Mesenchymal stem cell (in vitro differentiated cells and primary cell): Measurements from ENCODE around the gene ELAPOR1.
A peak's percentile ranks its signal among the peaks of the same experiment; 100 is the strongest.

ENCODE experiments used
- DNase-seq: peaks from one replicate; pipeline ENCODE4 v3.0.0-alpha.2; 2013
- H2AFZ ChIP-seq: one replicate; pipeline ENCODE4 v1.6.1; 2013; ENCODE audit warnings: low read depth, mild to moderate bottlenecking, control low read depth, inconsistent platforms, low read length, moderate library complexity
- H2AK5ac ChIP-seq: 2 replicates; pipeline ENCODE4 v1.6.1; 2013; ENCODE audit warnings: low read length, moderate library complexity, mild to moderate bottlenecking, inconsistent platforms; ENCODE audit not compliant: severe bottlenecking
- H2BK120ac ChIP-seq: one replicate; pipeline ENCODE4 v1.6.1; 2013; ENCODE audit warnings: low read depth, mild to moderate bottlenecking, inconsistent platforms, low read length, moderate library complexity
- H2BK12ac ChIP-seq, 2 experiments: one replicate each; pipeline ENCODE4 v1.6.1; 2013; ENCODE audit warnings: inconsistent platforms in 2 of 2, low read length in 2 of 2, mild to moderate bottlenecking in 2 of 2, moderate library complexity in 2 of 2, control low read depth in 1 of 2
- H2BK15ac ChIP-seq: one replicate; pipeline ENCODE4 v1.6.1; 2013; ENCODE audit warnings: mild to moderate bottlenecking, low read depth, inconsistent platforms; ENCODE audit not compliant: poor library complexity, severe bottlenecking
- H2BK5ac ChIP-seq: 2 replicates; pipeline ENCODE4 v1.6.1; 2013; ENCODE audit warnings: low read depth, mild to moderate bottlenecking, low read length, control low read depth, inconsistent platforms; ENCODE audit not compliant: poor library complexity, severe bottlenecking
- H3K14ac ChIP-seq, 2 experiments: one replicate each; pipeline ENCODE4 v1.6.1; 2013; ENCODE audit warnings: inconsistent platforms in 2 of 2, low read length in 2 of 2, control low read depth in 1 of 2, mild to moderate bottlenecking in 1 of 2, moderate library complexity in 1 of 2
- H3K18ac ChIP-seq, 2 experiments: one replicate each; pipeline ENCODE4 v1.6.1; 2013; ENCODE audit warnings: inconsistent platforms in 2 of 2, low read length in 2 of 2, control low read depth in 1 of 2, low read depth in 1 of 2, mild to moderate bottlenecking in 1 of 2
- H3K23ac ChIP-seq, 2 experiments: one replicate each; pipeline ENCODE4 v1.6.1; 2013; ENCODE audit warnings: inconsistent platforms in 2 of 2, low read length in 2 of 2, mild to moderate bottlenecking in 2 of 2, moderate library complexity in 2 of 2, control low read depth in 1 of 2
- H3K27ac ChIP-seq: 2 replicates; pipeline ENCODE4 v1.5.1; 2013; ENCODE audit warnings: mild to moderate bottlenecking, moderate library complexity, low read length, control low read depth, inconsistent platforms; ENCODE audit not compliant: poor library complexity, severe bottlenecking
- H3K27me3 ChIP-seq, 2 experiments: 2 replicates each; pipeline versions ENCODE4 v1.6.1 to v1.7.0; 2013; ENCODE audit warnings: low read length in 2 of 2, mild to moderate bottlenecking in 2 of 2, moderate library complexity in 2 of 2, control low read depth in 1 of 2, inconsistent platforms in 1 of 2; ENCODE audit not compliant: control insufficient read depth in 1 of 2, insufficient read depth in 1 of 2
- H3K36me3 ChIP-seq, 2 experiments: 2 replicates each; pipeline versions ENCODE4 v1.6.1 to v1.7.0; 2013; ENCODE audit warnings: low read length in 2 of 2, control low read depth in 1 of 2, inconsistent platforms in 1 of 2, low read depth in 1 of 2, mild to moderate bottlenecking in 1 of 2; ENCODE audit not compliant: insufficient read depth in 2 of 2, control insufficient read depth in 1 of 2
- H3K4ac ChIP-seq, 2 experiments: one replicate each; pipeline ENCODE4 v1.6.1; 2013; ENCODE audit warnings: inconsistent platforms in 2 of 2, low read length in 2 of 2, mild to moderate bottlenecking in 2 of 2, moderate library complexity in 2 of 2, control low read depth in 1 of 2, low read depth in 1 of 2
- H3K4me1 ChIP-seq: 2 replicates; pipeline ENCODE4 v1.6.1; 2013; ENCODE audit warnings: low read depth, low read length, control low read depth; ENCODE audit not compliant: control insufficient read depth, insufficient read depth
- H3K4me2 ChIP-seq: 2 replicates; pipeline ENCODE4 v1.6.1; 2013; ENCODE audit warnings: low read length, mild to moderate bottlenecking, inconsistent platforms; ENCODE audit not compliant: poor library complexity, severe bottlenecking
- H3K4me3 ChIP-seq, 2 experiments: 2 replicates each; pipeline versions ENCODE4 v1.5.1 to v1.7.0; 2013; ENCODE audit warnings: low read length in 2 of 2, mild to moderate bottlenecking in 2 of 2, control low read depth in 1 of 2, low read depth in 1 of 2; ENCODE audit not compliant: insufficient read depth in 1 of 2
- H3K79me1 ChIP-seq: replicated peaks from 2 replicates; pipeline ENCODE4 v1.6.1; 2013; ENCODE audit warnings: mild to moderate bottlenecking, control low read depth, low read length, inconsistent platforms; ENCODE audit not compliant: poor library complexity, severe bottlenecking
- H3K9ac ChIP-seq: 2 replicates; pipeline ENCODE4 v1.7.0; 2013; ENCODE audit warnings: mild to moderate bottlenecking, low read length, moderate library complexity
- H3K9me3 ChIP-seq: 2 replicates; pipeline ENCODE4 v1.7.0; 2013; ENCODE audit warnings: mild to moderate bottlenecking, low read length; ENCODE audit not compliant: control insufficient read depth
- H4K8ac ChIP-seq: one replicate; pipeline ENCODE4 v1.6.1; 2013; ENCODE audit warnings: inconsistent platforms, mild to moderate bottlenecking, low read length, moderate library complexity
- H4K91ac ChIP-seq: one replicate; pipeline ENCODE4 v1.6.1; 2013; ENCODE audit warnings: mild to moderate bottlenecking, low read length, inconsistent platforms
- WGBS: methylation state at CpG from one replicate; pipeline ENCODE4 v1.1.7; 2013; ENCODE audit warnings: mixed read lengths; 5-methylcytosine and 5-hydroxymethylcytosine counted together

The ELAPOR1 gene

DNA sequence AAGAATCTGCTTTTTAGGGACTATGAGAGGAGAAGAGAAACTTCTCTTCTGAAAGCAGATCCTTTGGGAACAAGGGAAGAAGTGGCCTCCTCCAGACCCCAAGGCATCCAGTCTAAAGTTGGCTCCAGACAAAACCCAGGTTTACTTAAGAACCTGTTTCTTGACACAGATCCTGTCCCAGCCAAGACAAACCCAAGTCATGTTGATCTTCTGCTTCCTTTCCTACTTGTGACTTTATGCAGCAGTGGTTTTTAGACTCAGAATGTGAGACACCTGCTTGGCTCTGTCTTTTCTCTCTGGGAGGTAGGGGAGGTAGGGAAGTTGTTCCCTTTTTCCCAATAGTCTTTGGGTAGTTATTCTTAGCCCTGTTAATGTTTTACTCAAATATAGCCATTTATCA is 38.3 kb downstream of the ELAPOR1 start:
- peak overlapping the region in 1 of 2 experiments; percentile 42 for H2BK12ac ChIP-seq
- H4K91ac ChIP-seq = no peak overlapping the region
- H3K27me3 ChIP-seq = no peaks in the 10 kb centered on the region
- H2BK120ac ChIP-seq = no peak overlapping the region
- H2BK15ac ChIP-seq = no peak overlapping the region
- H3K9me3 ChIP-seq = no peaks in the 10 kb centered on the region
- H3K14ac ChIP-seq = no peak overlapping the region
- H4K8ac ChIP-seq = no peak overlapping the region
- no peak overlapping the region for H3K18ac ChIP-seq
- peak overlapping the region; percentile 44 for H2AK5ac ChIP-seq
- no peak overlapping the region for H3K4me2 ChIP-seq
- no peak overlapping the region for H2BK5ac ChIP-seq
- no peak overlapping the region for H2AFZ ChIP-seq
- peak overlapping the region; percentile 15 for H3K27ac ChIP-seq
- peaks cover 17% of the 10 kb centered on the region for H3K4me1 ChIP-seq
- no peak overlapping the region for H3K4me3 ChIP-seq
- H3K79me1 ChIP-seq = no peaks in the 10 kb centered on the region
- H3K9ac ChIP-seq = no peak overlapping the region
- DNase-seq = no peak
- peak overlapping the region in 1 of 2 experiments; percentile 57 for H3K4ac ChIP-seq
- H3K23ac ChIP-seq = no peak overlapping the region
- no peaks in the 10 kb centered on the region for H3K36me3 ChIP-seq

DNA sequence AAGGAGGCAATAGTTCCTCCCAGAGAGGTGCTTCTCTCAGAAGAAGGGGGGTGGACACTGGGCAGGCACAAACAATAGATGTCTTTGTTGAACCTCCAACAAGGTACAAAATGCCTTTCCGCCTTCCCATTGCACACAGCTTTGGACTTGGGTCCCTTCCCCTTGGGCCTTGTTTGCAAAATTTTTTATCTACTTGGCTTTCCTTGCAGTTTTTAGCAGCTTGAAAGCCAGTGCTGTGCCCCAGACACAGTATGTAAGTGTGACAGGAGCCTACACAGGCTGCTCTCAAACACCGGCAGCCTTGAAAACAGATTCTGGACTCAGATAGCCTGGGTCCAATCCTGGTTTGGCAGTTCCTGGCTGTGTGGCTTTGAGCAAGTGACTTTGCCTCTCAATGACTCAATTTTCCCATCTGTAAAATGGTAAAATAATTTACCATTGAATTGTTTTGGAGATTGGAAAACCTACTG is 43.0 kb downstream of the ELAPOR1 start:
- no peak overlapping the region for H3K4me3 ChIP-seq
- no peaks in the 10 kb centered on the region for H3K79me1 ChIP-seq
- H2BK5ac ChIP-seq = no peak overlapping the region
- no peaks in the 10 kb centered on the region for H3K27me3 ChIP-seq
- no peak overlapping the region for H3K4ac ChIP-seq
- no peak overlapping the region for H2AK5ac ChIP-seq
- H4K8ac ChIP-seq = no peak overlapping the region
- DNase-seq = no peak
- H3K9ac ChIP-seq = no peak overlapping the region
- no peak overlapping the region for H3K4me2 ChIP-seq
- no peaks in the 10 kb centered on the region for H3K9me3 ChIP-seq
- no peak overlapping the region for H3K23ac ChIP-seq
- no peak overlapping the region for H2AFZ ChIP-seq
- no peak overlapping the region for H3K14ac ChIP-seq
- no peak overlapping the region for H2BK12ac ChIP-seq
- no peak overlapping the region for H4K91ac ChIP-seq
- no peak overlapping the region for H2BK15ac ChIP-seq
- peaks cover 10% of the 10 kb centered on the region for H3K4me1 ChIP-seq
- H3K18ac ChIP-seq = no peak overlapping the region
- no peaks in the 10 kb centered on the region for H3K36me3 ChIP-seq
- H2BK120ac ChIP-seq = no peak overlapping the region
- no peak overlapping the region for H3K27ac ChIP-seq
- WGBS = 94% methylated on average over 2 of the region's 2 CpGs

DNA sequence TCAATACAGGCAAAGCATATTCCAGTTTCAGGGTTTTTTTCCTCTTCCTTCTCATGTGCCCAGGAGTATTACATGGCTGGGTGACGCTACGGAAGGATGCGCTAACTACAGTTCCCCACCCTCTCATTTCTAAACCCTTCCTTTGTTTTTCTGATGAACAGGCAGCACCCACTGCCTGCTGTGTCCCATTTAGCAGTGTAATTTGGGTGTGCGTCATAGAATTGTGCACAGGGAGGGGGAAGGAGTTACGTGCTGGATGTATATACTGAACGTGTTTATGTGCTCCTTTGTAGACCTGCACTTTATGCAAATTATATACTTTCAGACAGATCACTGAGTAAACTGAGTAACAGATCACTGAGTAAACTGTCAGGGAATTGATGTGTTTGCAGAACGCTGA is 44.5 kb downstream of the ELAPOR1 start:
- no peak overlapping the region for H2BK15ac ChIP-seq
- no peak overlapping the region for H4K91ac ChIP-seq
- H3K36me3 ChIP-seq = no peaks in the 10 kb centered on the region
- no peak overlapping the region for H3K4me3 ChIP-seq
- H3K4ac ChIP-seq = no peak overlapping the region
- H3K14ac ChIP-seq = no peak overlapping the region
- H2AFZ ChIP-seq = no peak overlapping the region
- no peaks in the 10 kb centered on the region for H3K9me3 ChIP-seq
- no peak overlapping the region for H3K23ac ChIP-seq
- no peaks in the 10 kb centered on the region for H3K79me1 ChIP-seq
- no peak overlapping the region for H4K8ac ChIP-seq
- no peak overlapping the region for H2BK12ac ChIP-seq
- H3K18ac ChIP-seq = no peak overlapping the region
- H3K27ac ChIP-seq = no peak overlapping the region
- 97% methylated on average over 5 of the region's 7 CpGs for WGBS
- H3K9ac ChIP-seq = no peak overlapping the region
- H3K27me3 ChIP-seq = no peaks in the 10 kb centered on the region
- no peak for DNase-seq
- no peak overlapping the region for H2BK120ac ChIP-seq
- no peak overlapping the region for H2BK5ac ChIP-seq
- no peak overlapping the region for H3K4me2 ChIP-seq
- no peak overlapping the region for H2AK5ac ChIP-seq
- peaks cover 9% of the 10 kb centered on the region for H3K4me1 ChIP-seq

DNA sequence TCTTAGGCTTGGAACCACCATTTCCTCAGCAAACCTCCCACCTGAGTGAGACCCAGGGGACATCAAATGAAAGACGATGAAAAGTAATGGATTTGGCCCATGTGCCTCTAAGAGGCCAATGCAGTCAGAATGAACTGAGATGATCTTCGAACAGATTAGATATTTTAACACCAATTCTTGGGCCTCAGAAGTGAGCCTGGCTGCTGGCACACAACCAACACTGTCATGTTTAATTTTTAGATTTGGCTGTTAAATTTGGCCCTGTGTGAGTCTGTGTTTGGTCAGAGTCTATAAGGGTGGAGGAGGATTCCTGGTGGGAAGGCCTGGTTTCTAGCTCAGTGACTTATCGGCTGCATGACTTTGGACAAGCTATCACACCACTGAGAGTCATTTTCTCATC is 45.4 kb downstream of the ELAPOR1 start:
- WGBS = 100% methylated on average over 2 of the region's 3 CpGs
- Histone ChIP-seq H2AFZ (no peak overlapping the region), H3K4me2 (no peak overlapping the region), H3K36me3 (no peaks in the 10 kb centered on the region), H2BK120ac (no peak overlapping the region), H4K8ac (no peak overlapping the region), H3K27me3 (no peaks in the 10 kb centered on the region), H4K91ac (no peak overlapping the region), H3K9ac (no peak overlapping the region), H3K4me3 (no peak overlapping the region), H2AK5ac (no peak overlapping the region), H3K14ac (no peak overlapping the region), H3K4me1 (peaks cover 8% of the 10 kb centered on the region), H3K9me3 (no peaks in the 10 kb centered on the region), H2BK12ac (no peak overlapping the region), H2BK15ac (no peak overlapping the region), H3K79me1 (no peaks in the 10 kb centered on the region), H2BK5ac (no peak overlapping the region), H3K27ac (no peak overlapping the region), H3K4ac (no peak overlapping the region), H3K18ac (no peak overlapping the region), H3K23ac (no peak overlapping the region)
- no peak for DNase-seq
